HepG2 (cell line): ENCODE results near the gene OPN3. TPM values are rescaled to one million over a fixed set of nuclear protein-coding genes. Genes with fewer than 3 reads are reported as not detected.
A peak's percentile ranks its signal among the peaks of the same experiment; 100 is the strongest.

Experiments used
- CEBPB ChIP-seq: IDR thresholded peaks from 2 replicates; pipeline ENCODE4 v1.6.1; 2011; ENCODE audit warnings: low read depth, low read length, improper control_type of control experiment, borderline replicate concordance
- HNF4A ChIP-seq: sonication (generic); formaldehyde crosslinking; IDR thresholded peaks from 2 replicates; pipeline ENCODE4 v1.4.0; 2020; ENCODE audit warnings: missing genetic modification reagents
- HOXD1 ChIP-seq: sonication (generic); formaldehyde crosslinking; IDR thresholded peaks from 2 replicates; pipeline ENCODE4 v1.5.0; 2020; ENCODE audit warnings: missing genetic modification reagents
- NCOR1 ChIP-seq: fragments of 200-600 bp; sonication (generic); IDR thresholded peaks from 2 replicates; pipeline ENCODE4 v1.7.0; 2017; ENCODE audit warnings: antibody characterized with exemption, low read length, borderline replicate concordance
- NFIB ChIP-seq: sonication (generic); formaldehyde crosslinking; IDR thresholded peaks from 2 replicates; pipeline ENCODE4 v1.9.0; 2021; ENCODE audit warnings: missing genetic modification reagents, mild to moderate bottlenecking, borderline replicate concordance
- NFIC ChIP-seq: IDR thresholded peaks from 2 replicates; pipeline ENCODE4 v1.6.1; 2012; ENCODE audit warnings: mild to moderate bottlenecking, low read length, inconsistent platforms
- NR0B2 ChIP-seq: sonication (generic); formaldehyde crosslinking; IDR thresholded peaks from 2 replicates; pipeline ENCODE4 v1.4.0; 2020; ENCODE audit warnings: mild to moderate bottlenecking, missing genetic modification reagents
- RXRA ChIP-seq: sonication (generic); formaldehyde crosslinking; IDR thresholded peaks from 2 replicates; pipeline ENCODE4 v1.5.1; 2020; ENCODE audit warnings: missing genetic modification reagents
- SNAPC4 ChIP-seq: sonication (generic); formaldehyde crosslinking; IDR thresholded peaks from 2 replicates; pipeline ENCODE4 v1.4.0; 2020; ENCODE audit warnings: mild to moderate bottlenecking, missing genetic modification reagents
- SRSF9 ChIP-seq: fragments of 200-400 bp; formaldehyde crosslinking; IDR thresholded peaks from 2 replicates; pipeline ENCODE4 v1.6.1; 2018; ENCODE audit warnings: borderline replicate concordance, mild to moderate bottlenecking, low read depth, low read length; ENCODE audit not compliant: insufficient read depth, poor library complexity, severe bottlenecking
- ZBTB8A ChIP-seq: sonication (generic); formaldehyde crosslinking; IDR thresholded peaks from 2 replicates; pipeline ENCODE4 v1.4.0; 2020; ENCODE audit warnings: mild to moderate bottlenecking, low read depth, missing genetic modification reagents, borderline replicate concordance
- ZFP62 ChIP-seq: sonication (generic); formaldehyde crosslinking; IDR thresholded peaks from 2 replicates; pipeline ENCODE4 v1.4.0; 2020; ENCODE audit warnings: missing genetic modification reagents
- ZHX2 ChIP-seq, 2 experiments: sonication (generic) in 1 of 2; formaldehyde crosslinking in 1 of 2; IDR thresholded peaks; 2 replicates each; pipeline versions ENCODE4 v1.6.1 to v1.9.0; 2014 to 2022; ENCODE audit warnings: antibody characterized with exemption in 1 of 2, borderline replicate concordance in 1 of 2, inconsistent platforms in 1 of 2, low read depth in 1 of 2, missing genetic modification reagents in 1 of 2
- ZKSCAN8 ChIP-seq: IDR thresholded peaks from 2 replicates; pipeline ENCODE4 v1.6.1; 2016; ENCODE audit warnings: borderline replicate concordance, missing genetic modification reagents, missing compliant biosample characterization
- ZNF121 ChIP-seq: sonication (generic); formaldehyde crosslinking; IDR thresholded peaks from 2 replicates; pipeline ENCODE4 v1.5.0; 2020; ENCODE audit warnings: mild to moderate bottlenecking, missing genetic modification reagents
- ZNF230 ChIP-seq: sonication (generic); formaldehyde crosslinking; IDR thresholded peaks from 2 replicates; pipeline ENCODE4 v1.4.0; 2020; ENCODE audit warnings: mild to moderate bottlenecking, missing genetic modification reagents
- ZNF33A ChIP-seq: sonication (generic); formaldehyde crosslinking; IDR thresholded peaks from 2 replicates; pipeline ENCODE4 v1.5.1; 2020; ENCODE audit warnings: missing genetic modification reagents, mild to moderate bottlenecking, moderate library complexity, borderline replicate concordance
- ZNF557 ChIP-seq: sonication (generic); formaldehyde crosslinking; IDR thresholded peaks from 2 replicates; pipeline ENCODE4 v1.4.0; 2020; ENCODE audit warnings: missing genetic modification reagents
- polyA plus RNA-seq, 8 experiments: library from polyadenylated mRNA; depleted of rRNA in 3 of 8; stranded (reverse) in 7 of 8; unstranded in 1 of 8; fragments of >200 nt; fragmentation: Illumina TruSeq in 4 of 8; extraction: Trizol in 4 of 8; gene quantifications; 2 replicates each; pipeline versions ENCODE4 v1.2.1 to v1.2.3, GENCODE V29; 2011 to 2016; ENCODE audit warnings: low read depth in 4 of 8, missing spikeins in 1 of 8, mixed read lengths in 1 of 8; ENCODE audit not compliant: insufficient read depth in 1 of 8
- total RNA-seq, 5 experiments: library from RNA; depleted of rRNA; stranded (reverse); fragments of >200 nt; fragmentation: Illumina TruSeq; extraction: Trizol; gene quantifications; 2 replicates each; pipeline ENCODE4 v1.2.3, GENCODE V29; 2016; ENCODE audit warnings: low read depth in 1 of 5

OPN3 gene
- total and polyA plus RNA-seq, 2 of the 13 experiments (the other 11 are each of a cell fraction or from before 2014, with no cell fraction given), result 17.4 to 23.0 TPM

- TF ChIP-seq ZHX2 (IDR thresholded peaks at IDR 0.05; ENCODE audit: low read depth), result no peak
- 0 out of 2 replicates have a peak, but pooled peaks have one; percentile 61 for TF ChIP-seq ZHX2 (CRISPR knock-in tag; IDR thresholded peaks at IDR 0.05; ENCODE audit: borderline replicate concordance)
- TF ChIP-seq CEBPB, result no peak
- TF ChIP-seq RXRA (CRISPR knock-in tag), result peak; percentile 41; the same call in 1 of the 2 replicates
- no peak for TF ChIP-seq SRSF9
- no peak for TF ChIP-seq ZFP62 (CRISPR knock-in tag)
- TF ChIP-seq NCOR1, result no peak
- TF ChIP-seq HNF4A, result no peak
- no peak for TF ChIP-seq NFIB (CRISPR knock-in tag)
- TF ChIP-seq SNAPC4 (CRISPR knock-in tag), result no peak
- TF ChIP-seq ZNF230 (CRISPR knock-in tag), result no peak
- TF ChIP-seq NR0B2 (CRISPR knock-in tag), result no peak
- TF ChIP-seq ZKSCAN8 (CRISPR knock-in tag), result no peak
- no peak for TF ChIP-seq ZBTB8A (CRISPR knock-in tag)
- no peak for TF ChIP-seq NFIC
- TF ChIP-seq HOXD1 (CRISPR knock-in tag), result peak; percentile 47; the same call in 1 of the 2 replicates
- TF ChIP-seq ZNF33A (CRISPR knock-in tag), result peak; percentile 57; the same call in 1 of the 2 replicates
- TF ChIP-seq ZNF557 (CRISPR knock-in tag), result no peak
- TF ChIP-seq ZNF121, result no peak
Observed at GRCh38 chr1:241640149-241640866, at the start of gene OPN3, which contains the start of gene CHML (continued).
